ENCODE data around the gene KCNJ12.
"Not testable (repeated sequence)": the region's sequence is repeated elsewhere in the genome, so short reads cannot be mapped to it uniquely, and the experiment has no call there.

GRCh38 chr17:21350495-21350894, 25.7 kb upstream of the KCNJ12 start:
- TF ChIP-seq CTCF, POLR2A (IDR thresholded peaks at IDR 0.05): not testable (repeated sequence)
